Right ventricle myocardium inferior (tissue), 1 donor: ENCODE data around the gene HIPK4. TPM values are rescaled to one million over a fixed set of nuclear protein-coding genes. Genes with fewer than 3 reads are reported as not detected.
"Not testable (repeated sequence)": the region's sequence is repeated elsewhere in the genome, so short reads cannot be mapped to it uniquely, and the experiment has no call there.

ENCODE experiments used
- ATAC-seq: fragments of 200-7000 bp; cut with Tn5 transposase; one replicate; pipeline ENCODE4 v1.9.1; 2020; ENCODE audit warnings: mild to moderate bottlenecking, moderate library complexity
- DNase-seq: peaks from one replicate; pipeline ENCODE4 v3.0.0; 2021; ENCODE audit errors: missing footprints
- intact Hi-C: fragments of 100-400 bp; cut with DNase I; formaldehyde crosslinking; loops from one replicate; pipeline ENCODE4 v1.11.0; 2022
- total RNA-seq: library from RNA; stranded (reverse); fragmentation: NEBNext Ultra II Directional; extraction: Animal tissue kit (Norgen Biotek cat#: 25700); gene quantifications from one replicate; pipeline ENCODE4 v1.2.1, GENCODE V29; 2021
- donor health status: DM: no; HTN: yes; CAD: no; lungs with severe emphysema.

Gene HIPK4
- total RNA-seq, 1 donor from 2014 or later = not detected

GRCh38 chr19:40374084-40374483, 15.9 kb downstream of the HIPK4 start:
- intact Hi-C loops = no loop called here
- no peak for DNase-seq
- no peak for ATAC-seq

DNA sequence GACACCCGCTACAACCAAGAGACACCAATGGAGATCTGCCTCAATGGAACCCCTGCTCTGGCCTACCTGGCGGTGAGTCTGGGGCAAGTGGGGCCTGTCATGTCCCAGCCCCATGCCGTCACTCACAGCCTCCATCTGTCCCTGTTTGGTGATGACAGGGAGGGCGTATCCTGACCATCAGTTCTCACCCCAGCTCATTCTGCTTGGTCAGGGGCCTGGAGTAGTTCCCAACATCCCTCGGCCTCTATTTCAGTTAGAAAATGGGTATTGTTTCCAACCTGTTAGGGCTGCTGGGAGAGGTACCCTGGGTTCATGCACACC, 18.2 kb downstream of the HIPK4 start:
- ATAC-seq = no peak
- no peak for DNase-seq
- intact Hi-C loops = no loop called here

DNA sequence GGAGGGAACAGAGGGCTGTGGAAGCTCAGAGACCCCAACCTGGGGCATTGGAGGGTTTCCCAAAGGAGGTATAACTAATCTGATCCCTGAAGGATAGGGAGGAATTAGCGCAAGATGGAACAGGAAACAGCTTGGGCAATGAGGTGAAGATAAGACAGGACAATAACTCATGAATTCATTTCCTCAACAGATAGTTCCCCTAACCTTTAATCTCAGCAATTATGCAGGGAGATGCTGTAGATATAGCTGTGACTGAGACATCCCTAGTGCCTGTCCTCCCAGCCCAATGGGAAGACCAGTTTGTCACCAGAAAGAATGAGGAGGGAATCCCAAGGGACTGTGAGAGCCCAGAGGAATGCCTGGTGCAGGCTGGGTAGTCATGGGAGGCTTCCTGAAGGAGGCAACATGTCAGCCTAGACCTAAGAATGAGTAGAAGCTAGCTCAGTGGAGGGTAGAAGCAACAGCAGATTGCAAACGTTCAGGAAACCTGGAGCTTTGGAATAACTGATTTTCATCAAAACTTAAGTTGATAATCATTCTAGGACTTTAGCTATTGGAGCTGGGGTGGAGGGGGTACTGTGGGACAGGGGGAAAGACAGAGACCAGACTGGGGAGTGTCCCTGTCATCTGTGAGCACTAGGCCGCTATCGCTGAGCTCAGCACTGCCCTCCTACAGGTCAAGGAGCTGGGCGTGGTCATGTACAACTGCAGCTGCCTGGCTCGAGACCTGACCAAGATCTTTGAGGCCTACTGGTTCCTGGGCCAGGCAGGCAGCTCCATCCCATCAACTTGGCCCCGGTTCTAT, 18.8 kb downstream of the HIPK4 start:
- ATAC-seq = no peak
- no peak for DNase-seq
- intact Hi-C loops = no loop called here

DNA sequence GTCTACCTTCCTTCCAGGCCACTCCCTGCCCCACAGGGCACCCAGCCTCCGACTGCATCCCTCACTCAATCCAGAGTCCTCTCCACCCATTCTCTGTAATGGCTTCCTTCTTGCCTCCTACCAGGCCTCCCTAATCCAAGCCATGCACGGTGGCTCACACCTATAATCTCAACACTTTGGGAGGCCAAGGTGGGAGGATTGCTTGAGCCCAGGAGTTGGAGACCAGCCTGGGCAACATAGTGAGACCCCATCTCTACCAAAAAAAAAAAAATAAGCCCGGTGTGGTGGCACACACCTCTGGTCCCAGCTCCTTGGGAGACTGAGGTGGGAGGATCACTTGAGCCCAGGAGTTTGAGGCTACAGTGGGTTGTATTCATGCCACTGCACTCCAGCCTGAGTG, 19.7 kb downstream of the HIPK4 start:
- intact Hi-C loops, ATAC-seq, DNase-seq: not testable (repeated sequence)

DNA sequence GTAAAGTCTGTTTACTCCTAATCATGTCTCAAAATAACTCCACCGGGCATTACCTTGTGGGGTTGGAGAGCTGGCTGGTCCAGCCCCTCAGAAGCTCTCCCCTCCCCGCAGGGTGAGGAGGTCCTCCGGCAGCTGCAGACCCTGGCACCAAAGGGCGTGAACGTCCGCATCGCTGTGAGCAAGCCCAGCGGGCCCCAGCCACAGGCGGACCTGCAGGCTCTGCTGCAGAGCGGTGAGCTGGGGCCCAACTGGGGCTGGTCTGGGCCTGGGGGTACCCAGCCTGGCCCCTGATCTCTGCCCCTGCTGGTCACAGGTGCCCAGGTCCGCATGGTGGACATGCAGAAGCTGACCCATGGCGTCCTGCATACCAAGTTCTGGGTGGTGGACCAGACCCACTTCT, 20.2 kb downstream of the HIPK4 start:
- intact Hi-C loops = no loop called here
- ATAC-seq = no peak

GRCh38 chr19:40367577-40368434, 22.2 kb downstream of the HIPK4 start:
- DNase-seq = peak; percentile 64
- ATAC-seq = no peak
- intact Hi-C loops = no loop called here

More for the DNA sequence above, 20.2 kb downstream of the HIPK4 start:
- no peak for DNase-seq

DNA sequence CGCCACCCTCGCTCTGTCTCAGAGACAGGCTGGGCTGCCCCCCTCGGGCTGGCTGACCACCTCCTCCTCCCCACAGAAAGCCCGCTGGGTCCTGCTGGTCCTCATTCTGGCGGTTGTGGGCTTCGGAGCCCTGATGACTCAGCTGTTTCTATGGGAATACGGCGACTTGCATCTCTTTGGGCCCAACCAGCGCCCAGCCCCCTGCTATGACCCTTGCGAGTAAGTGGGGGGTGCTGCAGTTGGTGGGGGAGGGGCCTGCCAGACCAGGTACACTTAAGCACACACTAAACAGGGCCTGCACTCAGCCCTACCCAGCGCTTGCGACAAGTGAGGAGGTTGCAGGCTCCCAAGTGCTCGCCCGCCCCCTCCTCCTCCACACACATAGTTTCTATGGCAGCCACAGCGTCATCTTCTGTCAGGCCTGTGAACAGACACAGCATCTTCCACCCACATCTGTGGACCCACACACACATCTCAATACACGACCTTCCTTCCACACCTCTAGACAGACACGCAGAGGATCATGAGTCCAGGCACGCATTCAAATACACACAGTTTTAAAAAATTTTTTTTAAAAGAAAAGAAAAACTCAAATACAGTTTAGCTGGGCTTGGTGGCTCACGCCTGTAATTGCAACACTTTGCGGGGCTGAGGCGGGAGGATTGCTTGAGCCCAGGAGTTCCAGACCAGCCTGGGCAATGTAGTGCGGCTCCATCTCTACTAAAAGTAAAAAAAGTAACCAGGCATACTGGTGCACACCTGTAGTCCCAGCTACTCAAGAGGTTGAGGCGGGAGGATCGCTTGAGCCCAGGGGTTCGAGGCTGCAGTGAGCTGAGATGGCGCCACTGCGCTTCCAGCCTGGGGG, 23.1 kb downstream of the HIPK4 start:
- no peak for ATAC-seq
- intact Hi-C loops = no loop called here

DNA sequence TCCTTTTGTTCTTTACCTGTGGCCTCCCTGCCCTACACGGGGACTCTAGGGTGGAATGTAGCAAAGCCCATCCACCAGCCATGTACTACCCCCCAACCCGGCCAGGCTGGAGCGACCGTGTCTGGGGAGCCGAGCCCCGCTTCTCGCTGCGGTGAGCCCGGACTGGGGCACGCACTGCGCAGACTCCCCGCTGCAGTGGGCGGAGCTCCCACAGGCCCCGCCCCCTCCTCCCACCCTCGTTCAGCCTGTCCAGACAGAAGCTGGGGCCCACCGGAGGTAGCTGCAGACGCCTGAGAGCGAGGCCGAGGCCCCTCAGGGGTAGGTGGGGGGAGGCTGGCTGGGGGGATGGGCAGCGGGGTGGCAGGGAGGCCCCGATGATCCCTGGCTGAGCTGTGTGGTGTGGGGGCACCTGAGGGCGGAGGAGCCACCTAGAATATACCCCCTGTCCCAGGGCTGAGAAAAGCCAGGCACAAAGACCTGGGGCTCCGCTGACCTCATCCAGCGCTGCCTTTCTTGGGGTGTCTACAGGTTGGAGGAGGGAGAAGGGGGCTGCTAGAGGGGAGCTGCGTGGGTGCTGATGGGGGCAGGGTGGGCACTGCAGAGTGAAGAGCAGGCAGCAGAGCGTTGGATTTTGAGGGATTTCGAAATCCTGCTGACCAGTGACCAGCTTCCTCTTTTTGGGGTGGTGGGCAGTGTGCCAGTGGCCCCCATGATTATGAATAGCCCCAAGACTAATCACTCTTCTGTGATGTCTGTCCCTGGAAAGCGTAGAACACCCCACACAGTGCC, 24.2 kb downstream of the HIPK4 start:
- DNase-seq (peak; percentile 77), ATAC-seq (peak; percentile 74)
- intact Hi-C loops = no loop called here

More for the DNA sequence above, 23.1 kb downstream of the HIPK4 start:
- peak; percentile 65 for DNase-seq

GRCh38 chr19:40365010-40365409, 25.0 kb downstream of the HIPK4 start:
- intact Hi-C loops = no loop called here
- DNase-seq = no peak
- no peak for ATAC-seq

GRCh38 chr19:40363069-40363468, 26.9 kb downstream of the HIPK4 start:
- intact Hi-C loops = no loop called here
- DNase-seq = no peak
- ATAC-seq = no peak

DNA sequence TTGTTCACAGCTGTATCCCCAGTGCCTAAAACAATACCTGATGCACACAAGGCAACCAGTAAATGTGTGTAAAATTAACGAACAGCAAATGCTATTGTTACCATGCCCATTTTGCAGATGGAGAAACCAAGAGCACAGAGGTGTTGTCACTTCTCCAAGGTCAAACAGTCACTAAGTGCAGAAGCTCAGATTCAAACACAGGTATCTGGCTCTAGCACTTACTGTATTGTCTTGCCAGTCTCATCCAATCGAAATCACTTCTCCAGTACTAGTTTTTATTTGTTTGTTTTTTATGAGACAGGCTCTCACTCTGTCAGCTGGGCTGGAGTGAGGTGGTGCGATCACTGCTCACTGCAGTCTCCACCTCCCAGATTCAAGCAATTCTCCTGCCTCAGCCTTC, 27.8 kb downstream of the HIPK4 start:
- intact Hi-C loops = no loop called here
- ATAC-seq (no peak), DNase-seq (no peak)

DNA sequence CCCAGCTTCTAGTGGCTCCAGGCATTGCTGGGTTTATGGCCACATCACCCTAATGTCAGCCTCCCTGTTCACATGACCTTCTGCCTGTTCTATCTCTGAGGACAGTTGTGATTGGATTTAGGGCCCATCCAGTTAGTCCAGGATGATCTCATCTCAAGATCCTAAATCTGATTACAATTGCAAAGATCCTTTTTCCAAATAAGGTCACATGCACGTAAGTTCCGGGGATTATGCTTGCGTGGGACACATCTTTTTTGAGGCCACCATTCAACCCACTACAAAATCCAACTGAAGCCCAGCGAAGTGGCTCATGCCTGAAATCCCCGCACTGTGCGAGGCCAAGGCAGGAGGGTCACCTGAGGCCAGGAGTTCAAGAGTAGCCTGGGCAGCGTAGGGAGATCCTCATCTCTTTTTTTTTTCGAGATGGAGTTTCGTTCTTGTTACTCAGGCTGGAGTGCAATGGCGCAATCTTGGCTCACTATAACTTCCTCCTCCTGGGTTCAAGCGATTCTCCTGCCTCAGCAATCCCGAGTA, 29.2 kb downstream of the HIPK4 start:
- DNase-seq = no peak
- peak; percentile 37 for ATAC-seq
- intact Hi-C loops = no loop called here

- DNase-seq (no peak), ATAC-seq (no peak)
- intact Hi-C loops = no loop called here
Measured at GRCh38 chr19:40360020-40360707, 29.8 kb downstream of the HIPK4 start.

DNA sequence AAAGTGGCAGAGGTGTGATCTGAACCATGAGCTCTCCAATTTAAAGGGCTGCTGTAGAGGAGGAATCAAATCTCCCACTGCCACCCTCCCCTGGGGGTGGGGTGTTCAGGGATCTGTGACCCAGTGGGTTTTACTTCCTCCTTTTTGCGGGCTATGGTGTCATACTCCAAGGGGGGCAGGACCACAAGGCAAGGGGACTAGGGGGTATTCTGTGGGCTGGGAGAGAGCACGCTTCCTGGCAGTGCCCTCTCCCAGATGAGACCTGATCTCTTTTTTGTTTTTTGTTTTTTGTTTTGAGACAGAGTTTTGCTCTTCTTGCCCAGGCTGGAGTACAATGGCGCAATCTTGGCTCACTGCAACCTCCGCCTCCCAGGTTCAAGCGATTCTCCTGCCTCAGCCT, 31.2 kb downstream of the HIPK4 start:
- ATAC-seq = no peak
- intact Hi-C loops = no loop called here
- no peak for DNase-seq

DNA sequence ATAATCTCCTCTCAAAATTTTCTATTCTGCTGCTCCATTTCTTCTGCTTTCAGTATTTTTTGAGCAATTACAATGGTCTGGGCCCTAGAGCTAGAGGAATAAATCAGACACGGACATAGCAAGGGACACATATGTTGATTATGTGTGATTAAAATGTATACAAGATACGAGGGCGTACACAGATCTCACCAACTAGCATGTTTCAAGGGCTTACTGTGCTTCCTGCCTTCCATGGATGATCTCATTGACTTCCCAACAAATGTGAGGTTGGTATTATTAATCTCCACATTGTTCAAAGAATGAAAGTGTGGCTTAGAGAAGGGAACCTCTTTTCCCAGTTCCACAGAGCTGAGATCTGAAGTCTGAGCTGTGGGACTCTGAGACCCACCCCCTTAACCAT, 32.3 kb downstream of the HIPK4 start:
- intact Hi-C loops = no loop called here
- DNase-seq (no peak), ATAC-seq (no peak)

GRCh38 chr19:40356681-40357595, 33.0 kb downstream of the HIPK4 start:
- intact Hi-C loops = no loop called here

More at GRCh38 chr19:40356681-40357595, 33.0 kb downstream of the HIPK4 start:
- ATAC-seq (no peak), DNase-seq (no peak)
